Osteoblast (primary cell): ENCODE data around the gene ANKRD65. TPM values are rescaled to one million over a fixed set of nuclear protein-coding genes. Genes with fewer than 3 reads are reported as not detected.

Experiments
- DNase-seq: peaks from one replicate; pipeline ENCODE4 v3.0.0; 2011; ENCODE audit warnings: low spot score, mixed read lengths; ENCODE audit not compliant: insufficient read length; ENCODE audit errors: missing footprints
- H2AFZ ChIP-seq: 2 replicates; pipeline ENCODE4 v1.6.0; 2011; ENCODE audit warnings: mild to moderate bottlenecking, low read length
- H3K27ac ChIP-seq: 2 replicates; pipeline ENCODE4 v1.5.1; 2011; ENCODE audit warnings: mild to moderate bottlenecking, low read depth, low read length, moderate library complexity
- H3K27me3 ChIP-seq: 2 replicates; pipeline ENCODE4 v1.6.0; 2012; ENCODE audit warnings: mild to moderate bottlenecking, control low read depth, inconsistent platforms, low read length, moderate library complexity; ENCODE audit not compliant: insufficient read depth
- H3K36me3 ChIP-seq: 2 replicates; pipeline ENCODE4 v1.5.1; 2011; ENCODE audit warnings: mild to moderate bottlenecking, low read length, control low read depth, moderate library complexity; ENCODE audit not compliant: insufficient read depth
- H3K4me1 ChIP-seq: 2 replicates; pipeline ENCODE4 v1.5.1; 2011; ENCODE audit warnings: mild to moderate bottlenecking, low read length, control low read depth, moderate library complexity; ENCODE audit not compliant: insufficient read depth
- H3K4me2 ChIP-seq: 2 replicates; pipeline ENCODE4 v1.6.0; 2011; ENCODE audit warnings: mild to moderate bottlenecking, low read length; ENCODE audit not compliant: insufficient read depth
- H3K4me3 ChIP-seq: fragments of 200-600 bp; sonication (generic); 3 replicates; pipeline ENCODE4 v1.5.1; 2012; ENCODE audit warnings: mild to moderate bottlenecking, low read length, inconsistent platforms; ENCODE audit not compliant: insufficient read depth
- H3K79me2 ChIP-seq: 2 replicates; pipeline ENCODE4 v1.6.0; 2012; ENCODE audit warnings: mild to moderate bottlenecking, low read length, control low read depth, inconsistent platforms; ENCODE audit not compliant: insufficient read depth
- H3K9me3 ChIP-seq: 2 replicates; pipeline ENCODE4 v1.5.1; 2011; ENCODE audit warnings: low read depth, low read length, control low read depth
- H4K20me1 ChIP-seq: 2 replicates; pipeline ENCODE4 v1.6.0; 2012; ENCODE audit warnings: mild to moderate bottlenecking, low read length, control low read depth; ENCODE audit not compliant: insufficient read depth
- total RNA-seq: library from RNA; depleted of rRNA; stranded (reverse); fragments of >200 nt; gene quantifications from 2 replicates; pipeline ENCODE4 v1.2.3, GENCODE V29; 2012
- TF ChIP-seq, protein P1 (sequence below): IDR thresholded peaks from 2 replicates; pipeline ENCODE4 v1.5.1; 2011; ENCODE audit warnings: mild to moderate bottlenecking, low read depth, low read length, moderate library complexity; ENCODE audit errors: extremely low read depth

Gene ANKRD65
- total RNA-seq, 1 donor = 1.8 TPM

DNA sequence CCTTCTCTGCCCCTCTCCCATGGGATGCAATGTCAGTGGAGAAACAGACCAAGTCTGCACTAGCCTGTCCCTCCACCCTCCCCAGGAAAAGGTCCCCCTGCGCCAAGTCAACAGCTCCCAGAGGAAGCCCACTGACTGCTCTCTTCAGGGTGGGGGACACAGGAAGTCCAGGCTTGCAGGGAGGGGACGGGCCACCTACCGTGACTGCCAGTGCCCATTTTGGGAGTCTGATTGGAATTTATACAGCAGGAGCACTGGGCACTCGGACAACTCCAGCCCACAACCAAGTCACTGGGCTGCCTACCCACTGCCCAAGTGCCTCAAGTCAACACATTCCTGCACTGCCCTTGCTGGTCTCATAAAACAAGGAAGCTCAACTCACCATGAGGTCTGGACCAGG, 28.1 kb downstream of the ANKRD65 start:
- no peak overlapping the region for H3K4me3 ChIP-seq
- H2AFZ ChIP-seq = no peak overlapping the region
- H3K9me3 ChIP-seq = no peaks in the 10 kb centered on the region
- no peak overlapping the region for H3K4me2 ChIP-seq
- peaks cover 63% of the 10 kb centered on the region for H3K79me2 ChIP-seq
- peaks cover 23% of the 10 kb centered on the region for H4K20me1 ChIP-seq
- peaks cover 88% of the 10 kb centered on the region for H3K36me3 ChIP-seq
- H3K27me3 ChIP-seq = no peaks in the 10 kb centered on the region
- TF ChIP-seq, protein P1, sequence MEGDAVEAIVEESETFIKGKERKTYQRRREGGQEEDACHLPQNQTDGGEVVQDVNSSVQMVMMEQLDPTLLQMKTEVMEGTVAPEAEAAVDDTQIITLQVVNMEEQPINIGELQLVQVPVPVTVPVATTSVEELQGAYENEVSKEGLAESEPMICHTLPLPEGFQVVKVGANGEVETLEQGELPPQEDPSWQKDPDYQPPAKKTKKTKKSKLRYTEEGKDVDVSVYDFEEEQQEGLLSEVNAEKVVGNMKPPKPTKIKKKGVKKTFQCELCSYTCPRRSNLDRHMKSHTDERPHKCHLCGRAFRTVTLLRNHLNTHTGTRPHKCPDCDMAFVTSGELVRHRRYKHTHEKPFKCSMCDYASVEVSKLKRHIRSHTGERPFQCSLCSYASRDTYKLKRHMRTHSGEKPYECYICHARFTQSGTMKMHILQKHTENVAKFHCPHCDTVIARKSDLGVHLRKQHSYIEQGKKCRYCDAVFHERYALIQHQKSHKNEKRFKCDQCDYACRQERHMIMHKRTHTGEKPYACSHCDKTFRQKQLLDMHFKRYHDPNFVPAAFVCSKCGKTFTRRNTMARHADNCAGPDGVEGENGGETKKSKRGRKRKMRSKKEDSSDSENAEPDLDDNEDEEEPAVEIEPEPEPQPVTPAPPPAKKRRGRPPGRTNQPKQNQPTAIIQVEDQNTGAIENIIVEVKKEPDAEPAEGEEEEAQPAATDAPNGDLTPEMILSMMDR = no peak
- H3K4me1 ChIP-seq = peaks cover 5% of the 10 kb centered on the region
- H3K27ac ChIP-seq = no peak overlapping the region
- DNase-seq = peak; percentile 32

DNA sequence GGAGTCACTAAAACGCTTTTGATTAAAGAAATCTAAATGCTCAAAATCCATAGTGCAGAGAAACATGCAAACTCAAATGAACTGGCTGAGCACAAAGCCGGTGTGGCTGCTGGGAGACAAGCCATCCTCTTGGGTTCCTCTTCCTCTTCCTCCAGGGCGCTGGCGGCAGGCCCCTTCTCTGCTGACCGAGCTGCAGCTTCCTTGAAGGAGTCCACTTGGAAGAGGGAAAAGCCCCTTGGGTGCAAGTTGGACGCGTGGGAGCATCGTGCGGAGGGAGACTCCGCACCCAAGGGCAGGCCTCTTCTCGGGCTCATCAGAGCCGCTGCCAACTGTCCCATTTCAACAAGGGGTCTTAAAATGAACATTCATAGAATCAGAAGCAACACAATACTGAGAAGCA, 29.9 kb downstream of the ANKRD65 start:
- H3K9me3 ChIP-seq = no peaks in the 10 kb centered on the region
- TF ChIP-seq, protein P1 = no peak
- H3K79me2 ChIP-seq = peaks cover 47% of the 10 kb centered on the region
- no peaks in the 10 kb centered on the region for H3K4me1 ChIP-seq
- peaks cover 92% of the 10 kb centered on the region for H3K36me3 ChIP-seq
- H3K4me2 ChIP-seq = no peak overlapping the region
- no peaks in the 10 kb centered on the region for H3K27me3 ChIP-seq
- no peak overlapping the region for H3K27ac ChIP-seq
- H3K4me3 ChIP-seq = no peak overlapping the region
- DNase-seq = peak; percentile 32
- H4K20me1 ChIP-seq = peaks cover 28% of the 10 kb centered on the region
- no peak overlapping the region for H2AFZ ChIP-seq

DNA sequence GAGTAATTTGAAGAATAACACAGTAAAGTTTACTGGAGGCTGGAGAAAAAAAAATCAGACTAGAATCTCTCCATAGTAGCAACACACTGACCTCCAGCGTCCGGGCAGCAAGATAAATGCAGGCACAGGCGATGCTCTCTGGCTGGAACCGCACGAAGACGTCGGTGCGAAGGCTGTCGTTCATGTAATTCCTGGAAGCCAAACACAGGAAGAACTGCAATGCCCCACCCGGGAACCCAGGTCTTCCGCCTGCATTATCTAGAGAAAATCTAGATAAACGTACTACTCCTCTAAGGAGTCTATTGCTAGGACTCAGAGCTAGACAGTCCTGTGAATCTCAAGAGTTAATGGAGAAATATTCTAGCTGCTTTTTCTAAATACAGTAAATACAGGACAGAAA, 30.4 kb downstream of the ANKRD65 start:
- DNase-seq = peak; percentile 23
- Histone ChIP-seq H3K79me2 (peaks cover 42% of the 10 kb centered on the region), H4K20me1 (peaks cover 34% of the 10 kb centered on the region), H3K36me3 (peaks cover 96% of the 10 kb centered on the region), H3K27ac (no peak overlapping the region), H3K4me3 (no peak overlapping the region), H3K4me2 (no peak overlapping the region), H3K4me1 (no peaks in the 10 kb centered on the region), H2AFZ (no peak overlapping the region), H3K9me3 (no peaks in the 10 kb centered on the region), H3K27me3 (no peaks in the 10 kb centered on the region)
- TF ChIP-seq, protein P1 = no peak

DNA sequence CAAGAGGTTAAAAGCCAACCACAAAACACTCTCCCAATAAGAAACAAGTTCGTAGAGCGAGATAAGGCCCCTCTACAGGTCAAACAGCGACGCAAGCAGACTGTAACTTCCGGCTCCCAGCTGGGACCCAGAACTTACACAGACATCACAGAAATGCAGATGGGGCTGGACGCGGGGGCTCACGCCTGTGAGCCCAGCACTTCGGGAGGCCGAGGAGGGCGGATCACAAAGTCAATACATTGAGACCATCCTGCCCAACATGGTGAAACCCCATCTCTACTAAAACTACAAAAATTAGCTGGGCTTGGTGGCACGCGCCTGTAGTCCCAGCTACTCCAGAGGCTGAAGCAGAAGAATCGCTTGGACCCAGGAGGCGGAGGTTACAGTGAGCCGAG, 33.0 kb downstream of the ANKRD65 start:
- no peak overlapping the region for H3K4me3 ChIP-seq
- H3K9me3 ChIP-seq = no peaks in the 10 kb centered on the region
- H3K79me2 ChIP-seq = peaks cover 27% of the 10 kb centered on the region
- H3K36me3 ChIP-seq = peaks cover 79% of the 10 kb centered on the region
- peaks cover 19% of the 10 kb centered on the region for H4K20me1 ChIP-seq
- H3K4me1 ChIP-seq = no peaks in the 10 kb centered on the region
- H2AFZ ChIP-seq = no peak overlapping the region
- TF ChIP-seq, protein P1 = no peak
- no peak for DNase-seq
- no peaks in the 10 kb centered on the region for H3K27me3 ChIP-seq
- H3K4me2 ChIP-seq = no peak overlapping the region
- no peak overlapping the region for H3K27ac ChIP-seq
